HG03139 (cell line): ENCODE results near the gene WNT7B.
"Not testable (repeated sequence)": the region's sequence is repeated elsewhere in the genome, so short reads cannot be mapped to it uniquely, and the experiment has no call there.

Experiments used
- ATAC-seq: cut with Tn5 transposase; IDR thresholded peaks from one replicate; pipeline ENCODE4 v1.9.1; 2021; ENCODE audit not compliant: unreplicated experiment

WNT7B gene

GRCh38 chr22:46008836-46009596 lies 32.1 kb upstream of the WNT7B start:
- ATAC-seq, result no peak

GRCh38 chr22:46008291-46008690 lies 31.3 kb upstream of the WNT7B start:
- ATAC-seq, result no peak

- no peak for ATAC-seq
Measured at GRCh38 chr22:46007848-46008261, 30.9 kb upstream of the WNT7B start.

- ATAC-seq, result no peak
Measured at GRCh38 chr22:46007003-46007847, 30.3 kb upstream of the WNT7B start.

GRCh38 chr22:46006379-46007002 lies 29.5 kb upstream of the WNT7B start:
- ATAC-seq, result no peak

- not testable (repeated sequence) for ATAC-seq
Measured at GRCh38 chr22:46005116-46005705, 28.2 kb upstream of the WNT7B start.

- no peak for ATAC-seq
Measured at GRCh38 chr22:46004105-46004866, 27.3 kb upstream of the WNT7B start.

- ATAC-seq, result no peak
Measured at GRCh38 chr22:46003271-46004091, 26.5 kb upstream of the WNT7B start.

GRCh38 chr22:46002757-46003270 lies 25.9 kb upstream of the WNT7B start:
- ATAC-seq, result no peak

- ATAC-seq, result no peak
Measured at GRCh38 chr22:46001426-46002106, 24.6 kb upstream of the WNT7B start.

- no peak for ATAC-seq
Measured at GRCh38 chr22:46001046-46001425, 24.1 kb upstream of the WNT7B start.

GRCh38 chr22:46000081-46001027 lies 23.4 kb upstream of the WNT7B start:
- ATAC-seq, result no peak

- no peak for ATAC-seq
Measured at GRCh38 chr22:45999379-45999971, 22.5 kb upstream of the WNT7B start.

- no peak for ATAC-seq
Measured at GRCh38 chr22:45998638-45999378, 21.8 kb upstream of the WNT7B start.

GRCh38 chr22:45997777-45998637 lies 21.0 kb upstream of the WNT7B start:
- no peak for ATAC-seq
